Bone marrow (tissue), 2 donors: Measurements from ENCODE around the gene PALS2.

ENCODE experiments used
- DNase-seq, 2 donors: peaks; one replicate each; lab custom pipeline; 2025; lab: John Stamatoyannopoulos, UW

Gene PALS2

GRCh38 chr7:24572997-24573553 lies at the start of gene PALS2:
TSS of gene PALS2 (plus strand) at chr7:24573452. CDS start at chr7:24623668, 50,216 bp downstream.
- peak; percentile 29 for DNase-seq

GRCh38 chr7:24531255-24531654 lies 42.0 kb upstream of the PALS2 start:
- DNase-seq = no peak

GRCh38 chr7:24536682-24537081 lies 36.6 kb upstream of the PALS2 start:
- no peak for DNase-seq

- no peak for DNase-seq
Measured at GRCh38 chr7:24540956-24541355, 32.3 kb upstream of the PALS2 start.

- DNase-seq = no peak
Measured at GRCh38 chr7:24545215-24545614, 28.0 kb upstream of the PALS2 start.

- no peak for DNase-seq
Measured at GRCh38 chr7:24548390-24548789, 24.9 kb upstream of the PALS2 start.

- DNase-seq = no peak
Measured at GRCh38 chr7:24549991-24550390, 23.3 kb upstream of the PALS2 start.

- no peak for DNase-seq
Measured at GRCh38 chr7:24555184-24555583, 18.1 kb upstream of the PALS2 start.

GRCh38 chr7:24555719-24556118 lies 17.5 kb upstream of the PALS2 start:
- DNase-seq = no peak

GRCh38 chr7:24560772-24561171 lies 12.5 kb upstream of the PALS2 start:
- DNase-seq = no peak

- DNase-seq = no peak
Measured at GRCh38 chr7:24566274-24566673, 7.0 kb upstream of the PALS2 start.

GRCh38 chr7:24570983-24571382 lies 2.3 kb upstream of the PALS2 start:
- no peak for DNase-seq

- no peak for DNase-seq
Measured at GRCh38 chr7:24572016-24572392, 1.2 kb upstream of the PALS2 start.

GRCh38 chr7:24572393-24572996 lies 757 bp upstream of the PALS2 start:
- peak; percentile 27 to 30 for DNase-seq

GRCh38 chr7:24573554-24574338 lies 494 bp downstream of the PALS2 start:
- peak; percentile 10 to 21 for DNase-seq

- no peak for DNase-seq
Measured at GRCh38 chr7:24574386-24574785, 1.1 kb downstream of the PALS2 start.

GRCh38 chr7:24574950-24575349 lies 1.7 kb downstream of the PALS2 start:
- no peak for DNase-seq

GRCh38 chr7:24576171-24577025 lies 3.1 kb downstream of the PALS2 start:
- DNase-seq = peak in 1 of 2 donors; percentile 68

GRCh38 chr7:24578052-24578451 lies 4.8 kb downstream of the PALS2 start:
- DNase-seq = no peak

GRCh38 chr7:24580283-24580946 lies 7.2 kb downstream of the PALS2 start:
- no peak for DNase-seq

- DNase-seq = no peak
Measured at GRCh38 chr7:24582166-24582565, 8.9 kb downstream of the PALS2 start.

GRCh38 chr7:24587853-24588252 lies 14.6 kb downstream of the PALS2 start:
- DNase-seq = peak in 1 of 2 donors; percentile 31
